ENCODE data around the gene KLHL3.

KLHL3 gene

GRCh38 chr5:137617528-137618205 is 118.2 kb downstream of the KLHL3 start:
- in situ Hi-C loops (cut with MboI; ENCODE audit: low sequenced_read_pairs) = no loop called here

- in situ Hi-C loops (cut with MboI; ENCODE audit: low sequenced_read_pairs) = no loop called here
Measured at GRCh38 chr5:137616046-137616445, 119.8 kb downstream of the KLHL3 start.

DNA sequence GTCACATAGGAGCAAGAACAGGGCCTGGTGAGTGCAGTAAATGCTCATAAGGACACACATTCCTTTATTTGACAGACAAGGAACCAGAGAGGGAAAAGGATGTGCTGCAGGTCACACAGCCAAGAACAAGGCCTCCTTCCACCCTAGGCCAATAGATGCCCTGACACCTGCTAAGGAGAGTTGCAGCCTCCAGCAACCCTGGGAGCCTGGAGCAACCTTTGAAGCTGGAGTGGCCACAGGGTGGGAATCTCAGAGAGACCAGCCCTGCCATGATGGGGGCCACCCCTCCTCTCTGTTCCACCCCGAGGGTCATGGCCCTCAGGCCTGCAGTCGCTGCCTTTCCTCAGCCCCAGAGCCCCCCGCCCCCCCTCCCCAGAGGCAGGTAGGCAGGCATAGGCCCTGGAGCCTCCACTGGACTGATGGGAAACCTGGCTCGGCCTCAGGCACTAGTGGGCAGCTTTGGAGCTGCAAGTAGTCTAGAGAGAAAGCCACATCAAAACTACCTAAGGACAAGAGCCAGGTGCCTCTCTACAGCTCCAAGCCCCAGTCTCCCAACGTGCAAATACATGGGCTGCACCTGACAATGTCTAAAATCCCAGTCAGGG is 120.6 kb downstream of the KLHL3 start:
- in situ Hi-C loops (cut with MboI; ENCODE audit: low sequenced_read_pairs) = no loop called here

- in situ Hi-C loops (cut with MboI; ENCODE audit: low sequenced_read_pairs) = no loop called here
Measured at GRCh38 chr5:137613554-137614265, 122.2 kb downstream of the KLHL3 start.

DNA sequence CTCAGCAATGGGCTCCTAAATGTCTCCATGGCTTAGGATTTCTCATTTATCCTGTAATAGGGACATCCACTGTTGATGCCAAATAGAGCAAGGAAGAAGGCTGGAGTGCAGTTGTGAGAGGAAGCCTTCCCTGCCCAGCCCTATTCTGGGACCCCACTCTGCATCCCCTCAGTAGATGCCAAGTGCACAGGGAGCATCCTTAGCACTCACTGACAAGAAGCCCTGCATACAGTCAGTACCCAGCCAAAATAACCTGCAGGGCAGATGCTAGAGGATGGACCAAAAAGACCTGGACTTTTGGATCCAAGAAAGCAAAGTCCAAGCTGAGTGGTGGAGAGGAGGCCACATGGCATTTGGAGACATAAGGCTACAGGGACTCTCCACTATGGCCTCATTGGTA is 123.3 kb downstream of the KLHL3 start:
- in situ Hi-C loops (cut with MboI; ENCODE audit: low sequenced_read_pairs) = no loop called here

- in situ Hi-C loops (cut with MboI; ENCODE audit: low sequenced_read_pairs) = no loop called here
Measured at GRCh38 chr5:137611794-137612435, 124.0 kb downstream of the KLHL3 start.

GRCh38 chr5:137611011-137611580 is 124.8 kb downstream of the KLHL3 start:
- in situ Hi-C loops (cut with MboI; ENCODE audit: low sequenced_read_pairs) = no loop called here

DNA sequence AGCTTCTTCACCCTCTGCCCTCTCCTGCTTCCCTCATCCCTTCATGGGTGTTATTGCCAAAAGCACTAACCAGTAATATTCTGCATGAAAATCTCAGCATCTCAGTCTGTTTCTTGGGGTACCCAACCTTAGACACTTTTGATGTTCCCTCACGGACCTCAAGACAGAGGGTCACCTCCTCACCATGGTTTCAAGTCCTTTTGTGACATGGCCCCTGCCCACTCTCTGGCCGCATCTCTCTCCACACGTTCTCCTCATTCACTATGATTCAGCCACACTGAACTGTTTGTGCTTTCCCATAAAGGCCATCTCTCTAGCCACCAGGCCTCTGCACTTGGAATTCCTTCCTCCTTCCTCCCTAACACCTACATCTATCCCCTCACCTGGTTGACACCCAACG is 125.3 kb downstream of the KLHL3 start:
- in situ Hi-C loops (cut with MboI; ENCODE audit: low sequenced_read_pairs) = no loop called here

GRCh38 chr5:137609127-137609526 is 126.8 kb downstream of the KLHL3 start:
- in situ Hi-C loops (cut with MboI; ENCODE audit: low sequenced_read_pairs) = no loop called here

DNA sequence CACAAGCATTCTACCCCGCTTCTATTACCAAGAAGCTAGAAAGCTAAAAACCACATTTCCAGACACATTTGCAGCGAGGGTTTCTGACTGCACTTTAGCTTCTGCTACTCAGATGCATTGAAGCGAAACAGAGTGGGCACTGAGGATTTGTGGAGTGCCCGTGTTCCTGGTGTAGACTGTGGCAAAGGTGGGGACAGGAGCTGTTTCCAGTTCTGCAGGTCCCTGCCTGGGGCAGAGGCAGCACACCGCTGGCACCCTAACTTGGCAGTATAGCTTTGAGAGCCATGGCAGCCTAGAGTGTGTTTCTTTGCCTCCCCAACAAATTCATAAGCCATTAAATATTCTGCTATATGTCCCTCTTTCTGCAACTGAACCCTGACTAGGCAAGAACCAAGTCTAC is 128.1 kb downstream of the KLHL3 start:
- in situ Hi-C loops (cut with MboI; ENCODE audit: low sequenced_read_pairs) = no loop called here

- in situ Hi-C loops (cut with MboI; ENCODE audit: low sequenced_read_pairs) = no loop called here
Measured at GRCh38 chr5:137606401-137606800, 129.5 kb downstream of the KLHL3 start.

- in situ Hi-C loops (cut with MboI; ENCODE audit: low sequenced_read_pairs) = no loop called here
Measured at GRCh38 chr5:137605411-137605810, 130.5 kb downstream of the KLHL3 start.

GRCh38 chr5:137604348-137605095 is 131.4 kb downstream of the KLHL3 start:
- in situ Hi-C loops (cut with MboI; ENCODE audit: low sequenced_read_pairs) = no loop called here

GRCh38 chr5:137603891-137604290 is 132.0 kb downstream of the KLHL3 start:
- in situ Hi-C loops (cut with MboI; ENCODE audit: low sequenced_read_pairs) = no loop called here

- in situ Hi-C loops (cut with MboI; ENCODE audit: low sequenced_read_pairs) = no loop called here
Measured at GRCh38 chr5:137603356-137603755, 132.5 kb downstream of the KLHL3 start.

- in situ Hi-C loops (cut with MboI; ENCODE audit: low sequenced_read_pairs) = no loop called here
Measured at GRCh38 chr5:137602721-137603273, 133.1 kb downstream of the KLHL3 start.

- in situ Hi-C loops (cut with MboI; ENCODE audit: low sequenced_read_pairs) = no loop called here
Measured at GRCh38 chr5:137600721-137601360, 135.0 kb downstream of the KLHL3 start.

DNA sequence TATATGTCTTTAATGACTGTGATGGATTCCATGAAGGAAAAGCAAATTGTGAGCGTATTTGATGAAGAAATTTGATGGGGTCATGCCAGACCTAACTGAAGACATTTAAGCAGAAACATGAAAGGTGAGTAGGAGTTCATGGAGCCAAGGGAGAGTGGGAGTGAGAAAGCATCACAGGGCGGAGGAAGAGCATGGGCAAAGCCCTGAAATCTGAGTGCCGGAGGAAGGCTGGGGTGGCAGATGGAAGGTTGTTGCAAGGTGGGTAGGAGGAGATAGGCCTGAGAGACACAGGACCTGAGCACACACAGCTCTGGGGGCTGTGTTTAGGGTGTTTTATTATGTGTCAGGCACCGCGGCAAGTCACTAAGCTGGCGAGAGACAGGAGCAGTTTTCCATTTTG is 136.4 kb downstream of the KLHL3 start:
- in situ Hi-C loops (cut with MboI; ENCODE audit: low sequenced_read_pairs) = no loop called here

DNA sequence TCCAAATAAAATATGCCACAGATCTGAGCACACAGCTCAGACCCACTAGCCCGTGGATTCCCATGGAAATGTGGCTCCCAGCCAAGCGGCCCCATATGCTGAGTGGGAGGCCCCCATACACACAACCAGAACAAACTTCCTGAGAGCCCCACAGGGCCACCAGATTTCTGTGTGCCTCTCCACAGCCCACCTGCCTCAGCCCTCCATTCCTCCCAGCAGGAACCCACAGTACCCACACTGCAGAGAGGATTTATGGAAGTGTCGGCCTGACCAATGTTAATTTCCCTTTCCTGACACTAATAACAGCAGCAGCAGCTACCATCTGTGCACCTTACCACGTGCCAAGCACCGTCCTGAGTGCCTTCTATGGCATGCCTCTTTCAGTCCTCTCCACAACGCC is 137.5 kb downstream of the KLHL3 start:
- in situ Hi-C loops (cut with MboI; ENCODE audit: low sequenced_read_pairs) = no loop called here

DNA sequence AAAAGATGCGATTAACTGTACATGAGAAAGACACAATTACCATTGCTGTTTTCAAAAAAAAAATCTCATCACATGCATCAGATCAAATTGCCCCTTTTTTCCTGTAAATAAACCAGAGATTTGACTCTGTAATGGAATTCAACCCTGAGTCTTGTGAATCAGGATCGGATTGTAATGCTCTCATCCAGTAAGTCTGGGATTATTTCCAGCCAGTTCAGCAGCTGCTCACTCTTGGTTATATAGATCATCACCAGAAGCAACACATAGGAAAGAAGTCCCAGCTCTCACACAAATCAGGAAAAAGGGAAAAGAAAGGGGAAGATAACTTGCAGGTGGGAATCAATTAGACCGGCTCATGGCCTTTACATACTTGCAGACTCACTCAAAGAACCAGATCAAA is 138.9 kb downstream of the KLHL3 start:
- in situ Hi-C loops (cut with MboI; ENCODE audit: low sequenced_read_pairs) = no loop called here
